Midbrain (tissue), 1 donor: ENCODE measurements around the gene HDAC9.

Source experiments
- DNase-seq: peaks from one replicate; lab custom pipeline; 2025; lab: John Stamatoyannopoulos, UW

Gene HDAC9

DNA sequence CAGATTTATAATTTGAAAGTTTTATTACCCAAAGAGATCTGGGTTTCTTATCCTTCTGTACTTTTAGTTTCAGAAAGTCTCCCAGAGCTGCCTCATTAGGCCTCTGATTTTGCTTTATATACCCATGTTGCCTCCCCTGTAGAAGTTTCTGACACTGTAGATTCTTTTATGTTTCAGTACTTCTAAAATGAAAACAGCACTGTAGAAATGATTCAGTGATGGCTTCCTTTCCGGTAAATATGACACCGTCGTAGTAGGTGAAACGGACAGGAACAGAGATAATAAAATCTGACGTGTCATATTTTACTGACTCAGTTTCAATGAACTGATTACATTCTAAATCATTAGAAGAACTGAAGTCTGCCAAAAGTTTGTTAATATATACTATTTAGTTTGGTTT, 349.2 kb downstream of the HDAC9 start:
- DNase-seq, result no peak

GRCh38 chr7:18845700-18846099, 350.2 kb downstream of the HDAC9 start:
- DNase-seq, result no peak

DNA sequence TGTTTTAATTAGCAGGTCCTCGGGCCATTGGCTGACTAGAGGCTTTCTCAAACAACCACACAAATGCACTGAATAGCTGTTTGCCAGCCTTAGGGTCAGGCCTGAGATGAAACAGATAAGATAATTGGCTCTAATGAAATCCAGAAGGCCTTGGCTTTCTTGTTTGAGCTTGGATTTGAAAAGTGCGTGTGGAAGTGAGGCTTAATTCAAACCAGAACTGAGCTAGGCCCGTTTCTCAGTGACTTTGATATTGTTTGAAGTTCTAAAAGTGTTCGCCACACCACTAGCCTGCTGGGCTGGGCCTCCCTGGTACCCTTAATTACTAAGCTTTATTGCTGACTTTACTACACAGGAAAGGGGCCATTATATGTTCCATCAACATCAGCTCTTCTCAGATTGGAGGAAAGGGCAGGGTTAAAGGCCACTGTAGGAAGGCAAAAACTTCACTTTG, 351.2 kb downstream of the HDAC9 start:
- DNase-seq, result no peak

DNA sequence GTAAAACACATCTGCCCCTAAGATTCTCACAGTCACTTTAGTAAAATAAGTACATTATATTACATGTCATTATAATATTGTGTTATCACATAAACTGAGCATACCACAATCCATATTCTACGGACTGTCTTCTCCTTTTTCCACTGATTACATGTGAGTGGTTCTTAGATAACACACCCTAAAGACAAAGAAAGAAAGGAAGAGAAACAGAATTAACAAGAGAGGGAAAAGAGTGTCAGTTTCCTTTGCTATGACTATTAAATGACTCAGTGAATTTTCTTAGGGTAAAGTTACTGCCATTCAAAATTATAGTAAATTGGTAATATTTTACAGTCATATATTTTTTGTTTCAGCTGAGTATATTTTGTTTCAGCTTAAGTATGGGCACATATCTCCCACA, 353.6 kb downstream of the HDAC9 start:
- no peak for DNase-seq

DNA sequence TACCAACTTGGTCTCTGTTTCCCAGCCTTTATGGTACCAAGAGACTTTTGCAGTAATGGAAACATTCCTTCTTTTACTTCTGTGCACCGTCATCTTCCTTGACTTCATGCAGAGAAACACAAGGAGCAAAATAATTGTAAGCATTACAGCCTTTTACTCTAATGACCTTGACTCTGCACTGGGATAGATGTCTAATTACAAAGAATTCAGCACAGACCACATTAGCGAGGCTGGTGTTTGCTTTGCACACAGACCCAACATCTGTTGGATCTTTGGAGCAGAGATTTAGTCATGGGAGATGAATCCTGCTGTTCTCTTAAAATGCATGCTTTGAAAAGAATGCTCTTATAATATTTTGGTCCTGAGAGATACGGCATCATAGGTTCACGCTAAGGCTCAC, 360.2 kb downstream of the HDAC9 start:
- DNase-seq, result no peak

DNA sequence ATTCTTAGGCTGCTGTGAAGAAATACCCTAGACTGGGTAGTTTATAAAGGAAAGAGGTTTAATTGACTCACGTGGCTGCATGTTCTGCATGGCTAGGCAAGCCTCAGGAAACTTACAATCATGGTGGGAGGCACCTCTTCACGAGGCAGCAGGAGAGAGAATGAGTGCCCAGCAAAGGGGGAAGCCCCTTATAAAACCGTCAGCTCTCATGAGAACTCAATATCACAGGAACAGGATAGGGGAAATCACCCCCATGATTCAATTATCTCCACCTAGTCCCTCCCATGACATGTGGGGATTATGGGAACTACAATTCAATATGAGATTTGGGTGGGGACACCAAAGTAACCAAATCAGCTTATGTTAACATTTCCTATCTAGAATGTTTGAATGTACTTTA, 362.7 kb downstream of the HDAC9 start:
- DNase-seq, result no peak

DNA sequence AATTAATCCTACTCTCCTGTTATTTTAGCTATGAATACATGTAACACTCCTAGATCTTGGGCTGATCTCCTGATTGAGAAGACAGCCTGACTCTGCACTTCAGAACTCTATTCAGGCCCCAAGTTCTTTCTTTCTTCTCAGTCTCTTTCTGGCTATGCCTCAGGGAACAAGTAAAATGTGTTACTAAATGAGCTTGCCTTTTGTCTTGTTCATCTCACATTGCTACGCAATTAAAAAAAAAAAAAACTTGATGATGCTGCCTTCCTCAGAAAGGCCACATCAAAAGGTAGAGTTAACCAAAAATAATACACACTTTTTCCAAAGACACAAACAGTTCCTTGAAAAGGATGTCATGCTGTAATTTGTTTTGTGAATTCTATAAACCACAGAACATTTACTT, 363.8 kb downstream of the HDAC9 start:
- DNase-seq, result no peak

DNA sequence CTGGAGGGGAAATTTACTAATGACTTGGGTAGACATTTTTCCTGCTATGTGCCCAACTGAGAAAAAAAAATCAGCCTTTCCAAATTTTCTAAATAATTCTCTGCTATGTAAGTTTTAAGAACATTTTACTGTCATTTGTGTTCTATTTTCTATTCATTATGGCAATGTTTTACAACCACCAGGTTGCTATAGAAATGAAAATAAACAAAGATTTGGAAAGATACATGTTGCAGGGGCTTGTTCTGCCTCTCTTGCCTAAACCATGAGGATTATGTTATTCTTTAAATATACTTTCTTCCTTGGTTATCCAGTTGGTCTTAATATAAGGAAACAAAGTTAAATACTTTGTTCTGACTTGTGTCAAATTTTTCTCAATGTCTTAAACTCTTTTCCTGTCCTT, 364.7 kb downstream of the HDAC9 start:
- no peak for DNase-seq

DNA sequence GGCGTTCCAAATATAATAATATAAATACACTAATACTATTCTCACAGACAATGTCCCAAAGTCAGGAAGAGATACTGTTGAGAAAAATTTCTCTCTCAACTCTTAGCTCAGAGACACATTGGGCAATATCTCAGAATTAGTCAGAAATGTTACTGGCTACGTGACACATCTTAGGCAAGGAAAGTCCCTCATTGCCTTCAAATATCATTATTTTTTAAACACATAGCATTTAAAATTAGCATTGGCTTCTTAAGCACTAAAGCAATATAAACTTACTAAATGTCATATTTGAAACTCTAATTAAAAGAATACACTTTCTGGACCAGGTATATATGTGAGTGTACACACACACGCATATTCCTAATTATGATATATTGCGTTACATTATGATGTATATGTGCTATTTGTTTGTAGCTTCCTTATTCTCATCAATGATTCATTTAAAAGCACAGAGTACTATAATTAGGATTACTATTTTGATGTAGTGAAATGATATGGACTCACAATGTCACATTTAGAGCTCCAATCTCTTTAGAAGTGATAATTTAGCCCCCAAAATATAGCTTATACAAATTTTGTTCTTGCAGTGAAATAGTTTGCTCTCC, 366.1 kb downstream of the HDAC9 start:
- no peak for DNase-seq

- no peak for DNase-seq
These were observed 369.4 kb downstream of the HDAC9 start for GRCh38 chr7:18864967-18865366.

GRCh38 chr7:18866359-18867036, 370.9 kb downstream of the HDAC9 start:
- DNase-seq, result no peak

GRCh38 chr7:18872344-18872743, 376.8 kb downstream of the HDAC9 start:
- no peak for DNase-seq

GRCh38 chr7:18873734-18874336, 378.3 kb downstream of the HDAC9 start:
- DNase-seq, result no peak

DNA sequence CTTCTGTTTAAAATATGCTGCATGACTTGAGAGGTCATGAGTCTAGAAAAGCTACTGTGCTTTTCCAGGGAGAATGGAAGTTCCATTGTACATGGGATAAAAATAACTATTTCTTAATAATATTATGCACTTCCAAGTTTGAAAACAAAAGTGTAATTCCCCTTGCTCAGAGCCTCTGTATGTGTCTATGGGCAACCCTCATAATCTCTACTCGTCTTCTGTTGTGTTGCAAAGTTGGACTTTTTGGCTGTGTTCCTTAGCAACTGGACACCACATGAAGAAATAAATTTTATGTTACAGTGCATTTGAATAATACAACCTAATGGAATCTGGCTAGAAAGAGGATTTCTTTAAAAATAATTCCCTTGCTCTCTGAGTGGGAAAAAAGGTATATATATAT, 379.3 kb downstream of the HDAC9 start:
- DNase-seq, result no peak

GRCh38 chr7:18877874-18878273, 382.3 kb downstream of the HDAC9 start:
- DNase-seq, result no peak

DNA sequence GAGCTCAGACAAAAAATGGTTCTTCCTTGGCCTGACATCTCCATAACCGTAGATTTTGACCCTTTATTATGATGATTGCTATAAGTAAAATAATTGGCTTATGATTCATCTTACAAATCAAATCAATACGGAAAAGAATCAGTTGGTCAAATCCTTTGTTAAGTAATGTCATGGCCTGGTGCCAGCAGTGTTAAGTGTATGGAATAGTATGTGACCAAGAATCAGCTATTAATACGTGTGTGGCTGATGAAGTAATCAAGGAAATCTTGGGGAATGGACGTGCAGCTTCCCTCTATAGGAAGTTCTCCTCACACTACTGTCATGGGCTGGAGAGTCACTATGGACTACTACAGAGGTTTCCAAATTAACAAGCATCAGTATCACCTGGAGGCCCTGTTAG, 391.3 kb downstream of the HDAC9 start:
- no peak for DNase-seq

DNA sequence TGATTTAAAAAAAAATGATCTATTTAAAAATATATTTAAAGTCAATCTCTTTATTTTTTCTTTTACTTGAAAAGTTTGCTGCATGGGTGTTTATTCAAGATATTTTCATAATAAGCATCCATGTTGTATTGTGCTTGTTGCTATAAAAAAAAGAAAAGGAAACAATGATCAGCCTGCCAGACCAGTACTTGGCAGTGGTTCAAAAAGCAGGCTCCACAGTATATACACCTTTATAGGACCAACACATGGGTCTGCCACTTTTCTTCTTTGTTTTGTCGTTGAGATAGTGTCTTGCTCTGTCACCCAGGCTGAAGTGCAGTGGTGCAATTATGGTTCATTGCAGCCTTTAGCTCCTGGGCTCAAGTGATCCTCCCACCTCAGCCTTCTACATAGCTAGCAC, 393.9 kb downstream of the HDAC9 start:
- DNase-seq, result no peak

- DNase-seq, result no peak
These were observed 394.6 kb downstream of the HDAC9 start for GRCh38 chr7:18890134-18890533.

GRCh38 chr7:18890885-18891621, 395.5 kb downstream of the HDAC9 start:
- no peak for DNase-seq

GRCh38 chr7:18893156-18893555, 397.6 kb downstream of the HDAC9 start:
- no peak for DNase-seq

DNA sequence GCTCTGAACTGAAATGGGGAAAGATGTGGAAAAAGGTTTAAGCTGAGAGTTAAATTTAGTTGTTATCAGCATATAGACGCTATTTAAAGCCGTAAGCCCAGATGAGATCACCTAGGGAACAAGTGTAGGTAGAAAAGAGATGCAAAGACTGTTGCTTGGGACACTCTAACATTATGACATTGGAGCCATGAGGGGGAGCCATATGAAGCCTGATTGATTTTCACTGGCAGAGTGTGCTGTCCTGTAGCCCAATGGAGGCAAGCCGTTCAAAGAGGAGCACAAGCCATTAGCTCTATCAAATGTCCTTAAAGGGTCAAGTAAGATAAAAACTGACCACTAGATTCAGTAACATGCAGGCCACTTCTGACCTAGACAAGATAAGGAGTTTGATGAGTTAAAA, 398.6 kb downstream of the HDAC9 start:
- DNase-seq, result no peak

- no peak for DNase-seq
These were observed 399.9 kb downstream of the HDAC9 start for GRCh38 chr7:18895456-18895855.
